Body of pancreas (tissue), 4 donors: ENCODE measurements around the gene SPTB.

Experiments
- POLR2A ChIP-seq, 3 donors: fragments of 450-650 bp; IDR thresholded peaks; one replicate each; pipeline ENCODE4 v1.6.1; 2016; ENCODE audit warnings: antibody characterized with exemption in 3 of 3, mild to moderate bottlenecking in 2 of 3
- TF ChIP-seq, protein P1 (sequence below), 7 experiments: fragments of 450-650 bp in 4 of 7; fragments of 200-600 bp in 3 of 7; sonication (generic) in 3 of 7; IDR thresholded peaks; one replicate each; pipeline ENCODE4 v1.5.1; 2016 to 2019; ENCODE audit warnings: antibody characterized with exemption in 7 of 7

DNA sequence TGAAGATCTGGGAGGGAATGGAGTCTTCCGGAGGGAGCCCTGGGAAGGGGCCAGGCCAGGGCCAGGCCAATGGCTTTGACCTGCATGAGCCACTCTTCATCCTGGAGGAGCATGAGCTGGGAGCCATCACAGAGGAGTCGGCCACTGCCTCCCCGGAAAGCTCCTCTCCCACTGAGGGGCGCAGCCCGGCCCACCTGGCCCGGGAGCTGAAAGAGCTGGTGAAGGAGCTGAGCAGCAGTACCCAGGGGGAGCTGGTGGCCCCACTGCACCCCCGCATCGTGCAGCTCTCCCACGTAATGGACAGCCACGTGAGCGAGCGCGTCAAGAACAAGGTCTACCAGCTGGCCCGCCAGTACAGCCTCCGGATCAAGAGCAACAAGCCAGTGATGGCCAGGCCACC, 137.7 kb downstream of the SPTB start:
- TF ChIP-seq, protein P1, sequence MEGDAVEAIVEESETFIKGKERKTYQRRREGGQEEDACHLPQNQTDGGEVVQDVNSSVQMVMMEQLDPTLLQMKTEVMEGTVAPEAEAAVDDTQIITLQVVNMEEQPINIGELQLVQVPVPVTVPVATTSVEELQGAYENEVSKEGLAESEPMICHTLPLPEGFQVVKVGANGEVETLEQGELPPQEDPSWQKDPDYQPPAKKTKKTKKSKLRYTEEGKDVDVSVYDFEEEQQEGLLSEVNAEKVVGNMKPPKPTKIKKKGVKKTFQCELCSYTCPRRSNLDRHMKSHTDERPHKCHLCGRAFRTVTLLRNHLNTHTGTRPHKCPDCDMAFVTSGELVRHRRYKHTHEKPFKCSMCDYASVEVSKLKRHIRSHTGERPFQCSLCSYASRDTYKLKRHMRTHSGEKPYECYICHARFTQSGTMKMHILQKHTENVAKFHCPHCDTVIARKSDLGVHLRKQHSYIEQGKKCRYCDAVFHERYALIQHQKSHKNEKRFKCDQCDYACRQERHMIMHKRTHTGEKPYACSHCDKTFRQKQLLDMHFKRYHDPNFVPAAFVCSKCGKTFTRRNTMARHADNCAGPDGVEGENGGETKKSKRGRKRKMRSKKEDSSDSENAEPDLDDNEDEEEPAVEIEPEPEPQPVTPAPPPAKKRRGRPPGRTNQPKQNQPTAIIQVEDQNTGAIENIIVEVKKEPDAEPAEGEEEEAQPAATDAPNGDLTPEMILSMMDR (IDR thresholded peaks at IDR 0.05): no peak
- no peak for TF ChIP-seq POLR2A (IDR thresholded peaks at IDR 0.05)
